Kidney (tissue), 14 donors: Measurements from ENCODE around the gene CLRN1. TPM values are rescaled to one million over a fixed set of nuclear protein-coding genes. Genes with fewer than 3 reads are reported as not detected.

Experiments
- DNase-seq, 5 donors: peaks; one replicate each; pipeline ENCODE4 v3.0.0-alpha.2; 2013 to 2020
- FAIRE-seq: peaks from 2 replicates; lab custom pipeline; 2012; peaks lifted over from hg19 to GRCh38; lab: Jason Lieb, UNC
- H3K27ac ChIP-seq, 2 donors: one replicate each; pipeline ENCODE4 v1.7.0; 2013; ENCODE audit warnings: low read depth in 2 of 2, low read length in 2 of 2, inconsistent platforms in 1 of 2
- H3K27me3 ChIP-seq: one replicate; pipeline ENCODE4 v1.7.1; 2013; ENCODE audit warnings: low read length, inconsistent platforms; ENCODE audit not compliant: control insufficient read depth, insufficient read depth
- H3K36me3 ChIP-seq, 3 donors: one replicate each; pipeline versions ENCODE4 v1.7.0 to v1.7.1; 2013; ENCODE audit warnings: low read length in 3 of 3, control low read depth in 1 of 3, inconsistent platforms in 1 of 3; ENCODE audit not compliant: insufficient read depth in 3 of 3, control insufficient read depth in 2 of 3
- H3K4me1 ChIP-seq, 3 donors: one replicate each; pipeline versions ENCODE4 v1.7.0 to v1.7.1; 2013; ENCODE audit warnings: low read length in 3 of 3, inconsistent platforms in 1 of 3, low read depth in 1 of 3; ENCODE audit not compliant: control insufficient read depth in 2 of 3, insufficient read depth in 2 of 3
- H3K4me3 ChIP-seq, 3 donors: one replicate each; pipeline versions ENCODE4 v1.7.0 to v1.8.1; 2013; ENCODE audit warnings: low read length in 3 of 3, control low read depth in 1 of 3, inconsistent platforms in 1 of 3
- H3K9ac ChIP-seq, 3 donors: one replicate each; pipeline versions ENCODE4 v1.7.0 to v1.7.1; 2013; ENCODE audit warnings: low read length in 3 of 3, control low read depth in 1 of 3, inconsistent platforms in 1 of 3
- H3K9me3 ChIP-seq, 3 donors: one replicate each; pipeline versions ENCODE4 v1.7.0 to v1.7.1; 2013; ENCODE audit warnings: low read length in 3 of 3, control low read depth in 1 of 3, inconsistent platforms in 1 of 3; ENCODE audit not compliant: control insufficient read depth in 2 of 3, insufficient read depth in 1 of 3
- CTCF ChIP-seq: IDR thresholded peaks from 3 replicates; pipeline ENCODE4 v1.5.1; 2012; ENCODE audit warnings: mild to moderate bottlenecking, moderate library complexity, borderline replicate concordance; ENCODE audit not compliant: insufficient read depth; ENCODE audit errors: extremely low read depth
- intact Hi-C: fragments of 100-400 bp; cut with DNase I; formaldehyde crosslinking; loops from one replicate; pipeline ENCODE4 v1.11.1; 2022
- polyA plus RNA-seq: library from polyadenylated mRNA; stranded (reverse); fragments of 350-450 nt; fragmentation: Illumina TruSeq; extraction: RNeasy Lipid Tissue Mini Kit (QIAGEN cat#74804); gene quantifications from one replicate; pipeline ENCODE4 v1.2.3, GENCODE V29; 2014; ENCODE audit warnings: low read depth, low replicate concordance; ENCODE audit not compliant: insufficient read depth
- total RNA-seq: library from RNA; stranded (reverse); fragmentation: NEBNext Ultra II Directional; extraction: Animal tissue kit (Norgen Biotek cat#: 25700); gene quantifications from one replicate; pipeline ENCODE4 v1.2.1, GENCODE V29; 2021
- donor health status: control.
- donor health status: control.
- donor health status: control.
- donor health status: control.
- donor health status: control.
- donor health status: DM: yes; HTN: yes; CAD: no.
- donor health status: Normal renal cell carcinoma (clear cell type).

CLRN1 gene
- total and polyA plus RNA-seq, 2 donors from 2014 or later, result not detected

- Histone ChIP-seq H3K4me1 (no peaks in the 10 kb centered on the region), H3K36me3 (no peaks in the 10 kb centered on the region), H3K9ac (no peak overlapping the region), H3K4me3 (no peak overlapping the region), H3K9me3 (no peaks in the 10 kb centered on the region), H3K27ac (no peak overlapping the region), H3K27me3 (no peaks in the 10 kb centered on the region)
- TF ChIP-seq CTCF, result no peak
- intact Hi-C loops, result no loop called here
- DNase-seq (peak in 4 of 5 donors; percentile 74 to 94 (median 88)), FAIRE-seq (no peak)
Observed at GRCh38 chr3:150958683-150959082, 13.8 kb downstream of the CLRN1 start.

GRCh38 chr3:150956376-150956775 lies 16.2 kb downstream of the CLRN1 start:
- Histone ChIP-seq H3K4me1 (no peaks in the 10 kb centered on the region), H3K9ac (no peak overlapping the region), H3K27ac (no peak overlapping the region), H3K4me3 (no peak overlapping the region), H3K9me3 (no peaks in the 10 kb centered on the region), H3K27me3 (no peaks in the 10 kb centered on the region), H3K36me3 (no peaks in the 10 kb centered on the region)
- no peak for TF ChIP-seq CTCF
- intact Hi-C loops, result no loop called here
- DNase-seq (no peak), FAIRE-seq (no peak)

DNA sequence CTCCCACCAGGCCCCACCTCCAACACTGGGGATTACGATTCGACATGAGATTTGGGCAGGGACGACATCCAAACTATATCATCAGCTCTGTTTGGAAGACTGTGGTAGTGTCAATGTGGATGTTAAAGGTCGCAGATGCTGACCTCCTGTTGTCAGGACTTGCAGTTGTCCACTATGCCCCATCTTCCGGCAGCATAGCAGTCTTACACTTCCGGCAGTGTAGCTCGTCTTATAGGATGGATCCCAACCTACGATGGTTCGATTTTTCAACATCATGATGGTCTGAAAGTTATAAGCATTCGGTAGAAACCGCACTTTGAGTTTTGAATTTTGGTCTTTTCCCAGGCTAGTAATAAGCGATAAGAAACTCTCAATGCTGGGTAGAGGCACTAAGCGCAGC lies 20.6 kb downstream of the CLRN1 start:
- intact Hi-C loops, result no loop called here
- Histone ChIP-seq H3K36me3 (no peaks in the 10 kb centered on the region), H3K9me3 (no peaks in the 10 kb centered on the region), H3K4me3 (no peak overlapping the region), H3K9ac (no peak overlapping the region), H3K27me3 (no peaks in the 10 kb centered on the region), H3K27ac (no peak overlapping the region), H3K4me1 (no peaks in the 10 kb centered on the region)
- DNase-seq, result no peak
- no peak for TF ChIP-seq CTCF
- no peak for FAIRE-seq
